IMR-90 (cell line): ENCODE data around the gene MEGF9. TPM values are rescaled to one million over a fixed set of nuclear protein-coding genes. Genes with fewer than 3 reads are reported as not detected.

Source experiments
- ATAC-seq: fragments of 200-7000 bp; cut with Tn5 transposase; 2 replicates; pipeline ENCODE4 v1.9.1; 2020; ENCODE audit warnings: low read depth, mild to moderate bottlenecking, moderate library complexity
- BruUV-seq: library from RNA; stranded (reverse); fragments of 400-500 nt; replicated peaks from 2 replicates; lab custom pipeline; 2021; lab: Mats Ljungman, UMichigan
- CTCF ChIA-PET: fragments of 300-600 bp; formaldehyde crosslinking; extraction: SDS; loops from one replicate; lab custom pipeline; 2021; ENCODE audit warnings: antibody characterized with exemption; lab: Yijun Ruan, JAX
- POLR2A ChIA-PET: fragments of 300-600 bp; sonication (Branson Sonifier 250); formaldehyde crosslinking; loops from one replicate; lab custom pipeline; 2022; ENCODE audit warnings: antibody characterized with exemption; ENCODE audit not compliant: unreplicated experiment; lab: Charles Lee
- DNase-seq: peaks from one replicate; pipeline ENCODE4 v3.0.0; 2013
- H2AFZ ChIP-seq: replicated peaks from 2 replicates; pipeline ENCODE3; 2013; ENCODE audit warnings: low read length, mild to moderate bottlenecking; ENCODE audit not compliant: poor library complexity
- H2AK5ac ChIP-seq: 2 replicates; pipeline ENCODE4 v1.6.1; 2013; ENCODE audit warnings: low read depth, low read length, inconsistent platforms
- H2AK9ac ChIP-seq: replicated peaks from 2 replicates; pipeline ENCODE3; 2013; ENCODE audit warnings: mild to moderate bottlenecking, low read depth, low read length, moderate library complexity; ENCODE audit not compliant: poor library complexity
- H2BK120ac ChIP-seq: 2 replicates; pipeline ENCODE4 v1.6.1; 2013; ENCODE audit warnings: low read depth, low read length, inconsistent platforms
- H2BK15ac ChIP-seq: 3 replicates; pipeline ENCODE4 v1.6.1; 2013; ENCODE audit warnings: low read depth, low read length, inconsistent platforms
- H2BK20ac ChIP-seq: 2 replicates; pipeline ENCODE4 v1.6.1; 2013; ENCODE audit warnings: low read depth, mild to moderate bottlenecking, inconsistent platforms, low read length, moderate library complexity
- H2BK5ac ChIP-seq: 2 replicates; pipeline ENCODE4 v1.6.1; 2013; ENCODE audit warnings: mild to moderate bottlenecking, low read depth, low read length, inconsistent platforms; ENCODE audit not compliant: poor library complexity, severe bottlenecking
- H3K14ac ChIP-seq: replicated peaks from 2 replicates; pipeline ENCODE4 v1.6.1; 2013; ENCODE audit warnings: low read depth, low read length, inconsistent platforms
- H3K18ac ChIP-seq: 2 replicates; pipeline ENCODE4 v1.6.1; 2013; ENCODE audit warnings: low read depth, low read length, control low read depth
- H3K23ac ChIP-seq: 2 replicates; pipeline ENCODE4 v1.6.1; 2013; ENCODE audit warnings: low read depth, low read length, inconsistent platforms
- H3K27ac ChIP-seq: 2 replicates; pipeline ENCODE4 v1.5.1; 2013; ENCODE audit warnings: mild to moderate bottlenecking, control low read depth, low read length; ENCODE audit not compliant: insufficient read depth
- H3K27me3 ChIP-seq: 2 replicates; pipeline ENCODE4 v1.6.1; 2013; ENCODE audit warnings: low read length; ENCODE audit not compliant: control insufficient read depth, insufficient read depth
- H3K36me3 ChIP-seq: 2 replicates; pipeline ENCODE4 v1.6.1; 2013; ENCODE audit warnings: low read length, mixed read lengths; ENCODE audit not compliant: control insufficient read depth, insufficient read depth
- H3K4ac ChIP-seq: 2 replicates; pipeline ENCODE4 v1.6.1; 2013; ENCODE audit warnings: low read depth, low read length, inconsistent platforms
- H3K4me1 ChIP-seq: 2 replicates; pipeline ENCODE4 v1.6.1; 2013; ENCODE audit warnings: low read length, mixed read lengths; ENCODE audit not compliant: control insufficient read depth, insufficient read depth
- H3K4me2 ChIP-seq: 2 replicates; pipeline ENCODE4 v1.6.1; 2013; ENCODE audit warnings: low read depth, mild to moderate bottlenecking, control low read depth, low read length, moderate library complexity
- H3K4me3 ChIP-seq: 2 replicates; pipeline ENCODE4 v1.5.1; 2013; ENCODE audit warnings: low read depth, mild to moderate bottlenecking, control low read depth, low read length, moderate library complexity; ENCODE audit not compliant: insufficient read depth
- H3K56ac ChIP-seq: 2 replicates; pipeline ENCODE4 v1.6.1; 2013; ENCODE audit warnings: low read length, inconsistent platforms; ENCODE audit not compliant: insufficient read depth; ENCODE audit errors: extremely low read depth
- H3K79me1 ChIP-seq, 2 experiments: 2 replicates each; pipeline ENCODE4 v1.6.1; 2013; ENCODE audit warnings: low read length in 2 of 2, inconsistent platforms in 1 of 2, low read depth in 1 of 2
- H3K9ac ChIP-seq: 2 replicates; pipeline ENCODE4 v1.6.1; 2013; ENCODE audit warnings: low read depth, low read length, control low read depth
- H3K9me1 ChIP-seq: 2 replicates; pipeline ENCODE4 v1.6.1; 2013; ENCODE audit warnings: low read length, inconsistent platforms; ENCODE audit not compliant: insufficient read depth
- H3K9me3 ChIP-seq: 2 replicates; pipeline ENCODE4 v1.6.1; 2013; ENCODE audit warnings: low read length; ENCODE audit not compliant: control insufficient read depth, insufficient read depth
- H4K20me1 ChIP-seq: 2 replicates; pipeline ENCODE4 v1.6.1; 2013; ENCODE audit warnings: low read length, inconsistent platforms; ENCODE audit not compliant: insufficient read depth
- H4K5ac ChIP-seq: 2 replicates; pipeline ENCODE4 v1.6.1; 2013; ENCODE audit warnings: mild to moderate bottlenecking, low read depth, low read length, control low read depth
- H4K8ac ChIP-seq, 2 experiments: 2 replicates each; pipeline ENCODE4 v1.6.1; 2013; ENCODE audit warnings: low read depth in 2 of 2, low read length in 2 of 2, control low read depth in 1 of 2, inconsistent platforms in 1 of 2
- H4K91ac ChIP-seq: 2 replicates; pipeline ENCODE4 v1.6.1; 2013; ENCODE audit warnings: low read depth, low read length, inconsistent platforms; ENCODE audit not compliant: insufficient read depth
- CEBPB ChIP-seq: IDR thresholded peaks from 2 replicates; pipeline ENCODE4 v1.6.1; 2012; ENCODE audit warnings: low read depth, low read length, improper control_type of control experiment
- CHD1 ChIP-seq: IDR thresholded peaks from 2 replicates; pipeline ENCODE4 v1.6.1; 2012; ENCODE audit warnings: low read depth, low read length, improper control_type of control experiment
- FOS ChIP-seq: fragments of 150-350 bp; IDR thresholded peaks from 2 replicates; pipeline ENCODE4 v1.6.1; 2016; ENCODE audit warnings: low read depth, low read length
- MAFK ChIP-seq: IDR thresholded peaks from 2 replicates; pipeline ENCODE4 v1.6.1; 2012; ENCODE audit warnings: low read depth, low read length, improper control_type of control experiment
- MAZ ChIP-seq: IDR thresholded peaks from 2 replicates; pipeline ENCODE4 v1.6.1; 2012; ENCODE audit warnings: low read depth, mild to moderate bottlenecking, low read length, improper control_type of control experiment, moderate library complexity, borderline replicate concordance
- MXI1 ChIP-seq: IDR thresholded peaks from 2 replicates; pipeline ENCODE4 v1.6.1; 2012; ENCODE audit warnings: low read depth, mild to moderate bottlenecking, low read length, moderate library complexity, borderline replicate concordance
- POLR2A ChIP-seq: IDR thresholded peaks from 2 replicates; pipeline ENCODE4 v1.6.1; 2012; ENCODE audit warnings: mild to moderate bottlenecking, low read depth, low read length
- RAD21 ChIP-seq: IDR thresholded peaks from 2 replicates; pipeline ENCODE4 v1.6.1; 2012; ENCODE audit warnings: low read length, improper control_type of control experiment
- RCOR1 ChIP-seq: IDR thresholded peaks from 2 replicates; pipeline ENCODE4 v1.6.1; 2012; ENCODE audit warnings: mild to moderate bottlenecking, low read length, improper control_type of control experiment; ENCODE audit not compliant: insufficient replicate concordance
- RFX5 ChIP-seq: IDR thresholded peaks from 2 replicates; pipeline ENCODE4 v1.8.0; 2012; ENCODE audit warnings: low read depth, mild to moderate bottlenecking, low read length, moderate library complexity
- SMC3 ChIP-seq: fragments of 150-350 bp; IDR thresholded peaks from 2 replicates; pipeline ENCODE4 v1.6.1; 2016; ENCODE audit warnings: low read depth, mild to moderate bottlenecking, antibody characterized with exemption, low read length, moderate library complexity
- WGBS, 2 experiments: methylation state at CpG; one replicate each; pipeline versions ENCODE4 v1.1.5 to v1.1.7; 2013; ENCODE audit warnings: missing lambda C conversion rate in 2 of 2; ENCODE audit not compliant: insufficient read length in 1 of 2; ENCODE audit errors: extremely low coverage in 2 of 2; 5-methylcytosine and 5-hydroxymethylcytosine counted together
- dilution Hi-C: fragments of 300-500 bp; cut with HindIII; formaldehyde crosslinking; loops from one replicate; pipeline ENCODE4 v1.14.3; 2018; ENCODE audit warnings: low sequenced_read_pairs; ENCODE audit not compliant: unreplicated experiment
- in situ Hi-C: fragments of 300-500 bp; cut with MboI; formaldehyde crosslinking; loops from 3 replicates; pipeline ENCODE4 v1.14.3; 2019; ENCODE audit warnings: low sequenced_read_pairs, inconsistent platforms, mixed read lengths
- intact Hi-C: fragments of 100-400 bp; cut with micrococcal nuclease; formaldehyde crosslinking; loops from 2 replicates; pipeline ENCODE4 v1.10.0; 2022
- polyA plus RNA-seq, 3 experiments: library from polyadenylated mRNA; depleted of rRNA; stranded (reverse); fragments of >200 nt; gene quantifications; 2 replicates each; pipeline ENCODE4 v1.2.3, GENCODE V29; 2012; ENCODE audit warnings: low replicate concordance in 1 of 3
- total RNA-seq: library from RNA; depleted of rRNA; stranded (reverse); fragments of >200 nt; gene quantifications from 2 replicates; pipeline ENCODE4 v1.2.3, GENCODE V29; 2012
- TF ChIP-seq, protein P1 (sequence below): fragments of 150-350 bp; IDR thresholded peaks from 2 replicates; pipeline ENCODE4 v1.6.1; 2016; ENCODE audit warnings: low read depth, mild to moderate bottlenecking, low read length, moderate library complexity, borderline replicate concordance

Gene MEGF9
- total and polyA plus RNA-seq, 2 of the 4 experiments (the other 2 are of a cell fraction), result 3.4 TPM

DNA sequence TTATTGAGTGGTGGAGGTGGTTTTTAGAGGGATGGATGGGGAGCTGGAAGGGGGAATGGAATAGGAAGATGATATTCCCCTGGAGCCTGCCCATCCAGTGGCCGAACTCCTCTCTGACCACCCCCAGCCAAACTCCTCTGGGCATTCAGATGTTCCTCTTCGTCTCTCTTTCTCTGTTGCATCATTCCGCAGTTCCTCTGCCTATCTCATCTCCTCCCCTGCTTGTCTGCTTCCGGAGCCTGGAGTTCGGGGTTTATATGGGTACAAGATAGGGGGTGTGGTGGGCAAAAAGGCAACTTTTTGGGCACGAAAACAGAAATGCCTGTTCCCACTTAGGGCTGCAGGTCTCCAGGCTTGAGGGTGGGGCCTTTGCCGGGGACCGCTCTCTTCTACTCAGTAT, 122.1 kb downstream of the MEGF9 start:
- Histone ChIP-seq H3K4me3 (no peak overlapping the region), H2BK15ac (no peak overlapping the region), H3K4ac (no peak overlapping the region), H2BK20ac (no peak overlapping the region), H3K36me3 (no peaks in the 10 kb centered on the region), H2BK120ac (no peak overlapping the region), H3K4me1 (no peaks in the 10 kb centered on the region), H3K4me2 (no peak overlapping the region), H3K18ac (no peak overlapping the region), H2AK9ac (no peak overlapping the region), H2AFZ (no peak overlapping the region), H2BK5ac (no peak overlapping the region), H4K5ac (no peak overlapping the region), H3K9ac (no peak overlapping the region), H3K14ac (no peak overlapping the region), H3K56ac (no peak overlapping the region), H4K20me1 (no peaks in the 10 kb centered on the region), H2AK5ac (no peak overlapping the region), H3K9me1 (no peaks in the 10 kb centered on the region), H3K79me1 (no peaks in the 10 kb centered on the region), H3K27ac (no peak overlapping the region), H4K91ac (no peak overlapping the region), H3K23ac (no peak overlapping the region), H3K9me3 (0 out of 2 replicates have a peak, but pooled peaks cover 4% of the 10 kb centered on the region), H4K8ac (no peak overlapping the region), H3K27me3 (no peaks in the 10 kb centered on the region)
- WGBS, 2 experiments, result no CpG with 5 or more reads among the region's 8 CpGs
- dilution Hi-C loops, result no loop called here
- BruUV-seq, result no TSS peak
- in situ Hi-C loops, result no loop called here
- no peak for ATAC-seq
- DNase-seq, result no peak
- intact Hi-C loops, result no loop called here
- ChIA-PET POLR2A (no interaction called here), CTCF (no interaction called here)
- no peak for TF ChIP-seq CEBPB
- TF ChIP-seq FOS, result no peak
- no peak for TF ChIP-seq RFX5
- TF ChIP-seq, protein P1, sequence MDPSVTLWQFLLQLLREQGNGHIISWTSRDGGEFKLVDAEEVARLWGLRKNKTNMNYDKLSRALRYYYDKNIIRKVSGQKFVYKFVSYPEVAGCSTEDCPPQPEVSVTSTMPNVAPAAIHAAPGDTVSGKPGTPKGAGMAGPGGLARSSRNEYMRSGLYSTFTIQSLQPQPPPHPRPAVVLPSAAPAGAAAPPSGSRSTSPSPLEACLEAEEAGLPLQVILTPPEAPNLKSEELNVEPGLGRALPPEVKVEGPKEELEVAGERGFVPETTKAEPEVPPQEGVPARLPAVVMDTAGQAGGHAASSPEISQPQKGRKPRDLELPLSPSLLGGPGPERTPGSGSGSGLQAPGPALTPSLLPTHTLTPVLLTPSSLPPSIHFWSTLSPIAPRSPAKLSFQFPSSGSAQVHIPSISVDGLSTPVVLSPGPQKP, result no peak
- no peak for TF ChIP-seq MAFK
- no peak for TF ChIP-seq RCOR1
- TF ChIP-seq SMC3, result no peak
- no peak for TF ChIP-seq RAD21
- no peak for TF ChIP-seq POLR2A
- TF ChIP-seq MAZ, result no peak
- no peak for TF ChIP-seq CHD1
- TF ChIP-seq MXI1, result no peak
